Panc1 (cell line): ENCODE data around the gene KIF2A. TPM values are rescaled to one million over a fixed set of nuclear protein-coding genes. Genes with fewer than 3 reads are reported as not detected.

Source experiments
- ATAC-seq: fragments of 200-7000 bp; cut with Tn5 transposase; 2 replicates; pipeline ENCODE4 v1.9.1; 2020; ENCODE audit warnings: mild to moderate bottlenecking, moderate library complexity
- BruUV-seq: library from RNA; stranded (reverse); fragments of 400-500 nt; replicated peaks from 2 replicates; lab custom pipeline; 2021; lab: Mats Ljungman, UMichigan
- CTCF ChIA-PET: fragments of 300-600 bp; sonication (Branson Sonifier 250); formaldehyde crosslinking; loops from one replicate; lab custom pipeline; 2022; ENCODE audit warnings: antibody characterized with exemption; lab: Charles Lee
- POLR2A ChIA-PET: fragments of 300-600 bp; sonication (Branson Sonifier 250); formaldehyde crosslinking; loops from one replicate; lab custom pipeline; 2022; ENCODE audit warnings: antibody characterized with exemption; lab: Charles Lee
- DNase-seq: peaks from one replicate; pipeline ENCODE4 v3.0.0-alpha.2; 2010; ENCODE audit warnings: low read depth, low spot score
- H3K27ac ChIP-seq: 2 replicates; pipeline ENCODE4 v1.5.1; 2011; ENCODE audit warnings: mild to moderate bottlenecking, low read length, inconsistent platforms
- H3K27me3 ChIP-seq: fragments of 200-500 bp; sonication (Bioruptor generic); 2 replicates; pipeline ENCODE4 v1.6.0; 2014; ENCODE audit warnings: low read length, inconsistent platforms; ENCODE audit not compliant: control insufficient read depth, insufficient read depth
- H3K36me3 ChIP-seq: fragments of 200-500 bp; sonication (Bioruptor generic); 2 replicates; pipeline ENCODE4 v1.5.1; 2014; ENCODE audit warnings: inconsistent platforms, mild to moderate bottlenecking, low read length, moderate library complexity; ENCODE audit not compliant: control insufficient read depth, insufficient read depth
- H3K4me1 ChIP-seq: 2 replicates; pipeline ENCODE4 v1.5.1; 2011; ENCODE audit warnings: inconsistent platforms, mild to moderate bottlenecking, low read length, moderate library complexity; ENCODE audit not compliant: control insufficient read depth, insufficient read depth
- H3K4me3 ChIP-seq, 2 experiments: 2 replicates each; pipeline ENCODE4 v1.5.1; 2011 to 2012; ENCODE audit warnings: low read depth in 2 of 2, low read length in 2 of 2, mild to moderate bottlenecking in 2 of 2, inconsistent platforms in 1 of 2, moderate library complexity in 1 of 2
- H3K9me3 ChIP-seq: fragments of 200-500 bp; sonication (Bioruptor generic); 2 replicates; pipeline ENCODE4 v1.5.1; 2014; ENCODE audit warnings: low read depth, mild to moderate bottlenecking, inconsistent platforms, low read length, moderate library complexity; ENCODE audit not compliant: control insufficient read depth, insufficient read depth
- CTCF ChIP-seq: fragments of 450-650 bp; IDR thresholded peaks from 2 replicates; pipeline ENCODE4 v1.5.1; 2017; ENCODE audit warnings: mild to moderate bottlenecking
- POLR2AphosphoS5 ChIP-seq: IDR thresholded peaks from 2 replicates; pipeline ENCODE4 v1.6.1; 2012; ENCODE audit warnings: mild to moderate bottlenecking, low read depth, low read length, moderate library complexity
- REST ChIP-seq, 2 experiments: IDR thresholded peaks; 2 replicates each; pipeline ENCODE4 v1.6.1; 2011 to 2012; ENCODE audit warnings: low read depth in 2 of 2, control low read depth in 1 of 2, low read length in 1 of 2, mild to moderate bottlenecking in 1 of 2, moderate library complexity in 1 of 2; ENCODE audit not compliant: insufficient read depth in 1 of 2
- SIN3A ChIP-seq: IDR thresholded peaks from 2 replicates; pipeline ENCODE4 v1.6.1; 2012; ENCODE audit warnings: low read depth, mild to moderate bottlenecking, low read length, moderate library complexity, borderline replicate concordance; ENCODE audit not compliant: insufficient read depth
- TCF7L2 ChIP-seq: IDR thresholded peaks from 2 replicates; pipeline ENCODE4 v1.6.1; 2011; ENCODE audit warnings: mild to moderate bottlenecking, low read depth, low read length, inconsistent platforms
- in situ Hi-C: cut with HindIII; loops from 2 replicates; pipeline ENCODE4 v1.10.0; 2016; ENCODE audit warnings: low sequenced_read_pairs, low pct_unique_long_range_greater_than_20kb
- intact Hi-C: fragments of 100-400 bp; cut with micrococcal nuclease; formaldehyde crosslinking; loops from one replicate; pipeline ENCODE4 v1.10.0; 2022; ENCODE audit not compliant: unreplicated experiment
- total RNA-seq: library from RNA; stranded (reverse); gene quantifications from one replicate; pipeline ENCODE4 v1.2.1, GENCODE V29; 2021; ENCODE audit not compliant: unreplicated experiment

KIF2A gene
- total RNA-seq, 1 experiment from 2014 or later: 58.9 TPM

DNA sequence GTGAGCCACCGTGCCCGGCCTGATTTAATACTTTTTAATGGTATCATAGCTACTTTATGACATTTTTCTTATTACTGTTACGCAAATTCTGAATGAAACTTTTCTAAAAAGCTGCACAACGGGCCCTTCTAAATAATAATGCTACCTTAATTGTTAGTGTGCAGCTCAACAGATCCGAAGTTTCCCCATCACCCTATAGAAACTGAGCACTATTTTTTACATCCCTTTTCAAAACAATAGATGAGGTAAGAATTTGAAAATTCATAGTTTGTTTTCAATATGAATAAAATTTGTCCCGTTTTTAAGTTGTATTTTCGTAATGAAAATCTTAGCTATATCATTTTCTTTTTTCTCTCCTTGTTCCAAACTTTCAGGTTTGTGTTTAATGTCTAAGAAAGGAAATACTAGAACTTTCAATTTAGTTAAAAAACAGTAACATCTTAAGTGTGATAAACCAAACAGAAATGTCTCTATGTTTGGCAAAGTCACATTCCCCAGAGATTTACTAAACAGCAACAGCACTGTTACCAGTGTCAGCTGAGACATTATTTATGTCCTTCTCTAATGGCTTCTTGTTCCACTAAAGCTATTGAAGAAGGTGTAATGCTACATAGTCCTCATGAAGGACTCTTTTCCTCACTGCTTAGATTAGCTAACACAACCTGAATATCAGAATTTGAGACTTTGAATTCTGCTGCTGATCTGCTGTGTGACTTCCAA lies 22.9 kb downstream of the KIF2A start:
- ATAC-seq (no peak), DNase-seq (no peak)
- Histone ChIP-seq H3K27me3 (no peaks in the 10 kb centered on the region), H3K9me3 (no peaks in the 10 kb centered on the region), H3K4me1 (no peaks in the 10 kb centered on the region), H3K4me3 (no peak overlapping the region), H3K27ac (no peak overlapping the region), H3K36me3 (no peaks in the 10 kb centered on the region)
- no TSS peak for BruUV-seq
- CTCF ChIA-PET: no interaction called here
- POLR2A ChIA-PET: interaction anchor here (0.7 to 1.0 kb wide), 2 partner anchors 9 to 973 kb away, joined by 3 to 4 read pairs; no protein-coding TSS in a partner anchor
- in situ Hi-C loops: no loop called here
- intact Hi-C loops: no loop called here
- no peak for TF ChIP-seq REST (IDR thresholded peaks at IDR 0.05; ENCODE audit: insufficient read depth in 1 of 2, low read depth in 2 of 2, low read length in 1 of 2)
- no peak for TF ChIP-seq POLR2AphosphoS5
- no peak for TF ChIP-seq SIN3A
- no peak for TF ChIP-seq CTCF
- no peak for TF ChIP-seq TCF7L2

DNA sequence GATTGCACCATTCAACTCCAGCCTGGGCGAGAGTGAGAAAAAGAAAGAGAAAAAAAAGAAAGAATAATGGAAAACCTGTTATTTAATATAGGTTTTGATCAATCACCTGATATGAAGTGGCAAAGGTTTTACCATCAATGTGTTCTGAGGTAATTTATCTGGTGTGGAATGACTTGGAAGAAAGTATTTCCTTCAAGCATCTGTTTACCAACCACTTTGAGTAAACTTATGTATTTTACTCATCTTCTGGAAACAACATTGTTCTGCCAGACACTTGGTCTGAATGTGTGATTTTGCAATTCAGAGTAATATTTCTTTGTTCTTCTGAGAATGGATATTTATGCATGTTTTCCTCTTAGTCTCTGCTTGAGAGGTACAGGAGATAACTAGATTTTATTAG lies 24.3 kb downstream of the KIF2A start:
- Histone ChIP-seq H3K36me3 (no peaks in the 10 kb centered on the region), H3K27ac (no peak overlapping the region), H3K9me3 (no peaks in the 10 kb centered on the region), H3K4me3 (no peak overlapping the region), H3K27me3 (no peaks in the 10 kb centered on the region), H3K4me1 (no peaks in the 10 kb centered on the region)
- ChIA-PET POLR2A (no interaction called here), CTCF (no interaction called here)
- in situ Hi-C loops: no loop called here
- BruUV-seq: no TSS peak
- intact Hi-C loops: no loop called here
- TF ChIP-seq POLR2AphosphoS5: no peak
- no peak for TF ChIP-seq REST (IDR thresholded peaks at IDR 0.05; ENCODE audit: insufficient read depth in 1 of 2, low read depth in 2 of 2, low read length in 1 of 2)
- TF ChIP-seq SIN3A: no peak
- TF ChIP-seq CTCF: no peak
- no peak for TF ChIP-seq TCF7L2
- DNase-seq: no peak
- ATAC-seq: no peak
